GM10266 (cell line): ENCODE data around the gene PTPN23.

Experiments
- DNase-seq: peaks from one replicate; pipeline ENCODE4 v3.0.0; 2012; ENCODE audit errors: extremely low spot score
- CTCF ChIP-seq: IDR thresholded peaks from 2 replicates; pipeline ENCODE4 v1.5.1; 2012; ENCODE audit warnings: mild to moderate bottlenecking, low read depth; ENCODE audit not compliant: control insufficient read depth, insufficient read depth; ENCODE audit errors: missing control alignments

PTPN23 gene

GRCh38 chr3:47436180-47436579 lies 55.4 kb downstream of the PTPN23 start:
- TF ChIP-seq CTCF = no peak
- DNase-seq = no peak

- peak; percentile 15 for TF ChIP-seq CTCF
- no peak for DNase-seq
These were observed 59.3 kb downstream of the PTPN23 start for GRCh38 chr3:47440131-47440530.

GRCh38 chr3:47441796-47442551 lies 61.2 kb downstream of the PTPN23 start:
- no peak for TF ChIP-seq CTCF
- DNase-seq = no peak

DNA sequence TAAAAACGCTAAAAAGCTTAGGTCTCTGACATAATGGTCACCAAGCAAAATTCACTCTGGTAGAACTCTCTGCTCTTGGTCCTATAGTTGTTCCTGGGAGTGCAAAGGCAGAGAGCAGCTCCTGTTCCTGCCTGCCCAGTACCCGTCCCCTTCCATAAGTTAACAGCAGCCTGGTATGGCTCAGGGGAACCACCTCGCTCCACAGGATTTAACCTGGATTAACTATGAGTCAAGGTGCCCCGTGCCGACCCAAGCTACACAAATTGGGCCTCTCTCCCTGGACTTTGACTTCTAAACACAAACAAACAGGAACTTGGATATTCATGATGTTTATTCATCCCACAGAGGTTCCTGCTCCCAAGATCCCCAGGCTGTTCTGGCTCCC lies 62.8 kb downstream of the PTPN23 start:
- no peak for TF ChIP-seq CTCF
- no peak for DNase-seq

DNA sequence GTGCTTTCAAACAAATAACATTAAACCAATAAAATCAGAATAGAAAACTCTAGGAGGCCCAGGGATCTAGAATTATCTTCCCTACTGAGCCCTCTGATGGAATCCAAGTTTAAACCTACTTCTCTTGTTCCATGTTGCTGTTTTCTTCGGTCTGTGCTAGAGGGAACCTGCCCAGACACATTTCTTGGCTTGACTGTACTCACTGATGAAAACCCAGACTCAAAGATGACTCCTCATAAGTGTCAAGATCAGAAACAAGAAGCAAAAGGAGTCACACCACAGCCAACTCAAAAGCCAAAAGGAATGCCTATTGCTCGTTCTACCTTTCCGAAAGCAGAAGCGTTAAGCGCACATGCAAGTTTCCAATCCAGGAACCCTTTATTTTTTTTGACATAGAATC lies 63.3 kb downstream of the PTPN23 start:
- TF ChIP-seq CTCF = no peak
- DNase-seq = no peak

- no peak for TF ChIP-seq CTCF
- DNase-seq = no peak
These were observed 71.8 kb downstream of the PTPN23 start for GRCh38 chr3:47452453-47453215.
